Measurements from ENCODE around the gene SLC22A23.

The SLC22A23 gene

GRCh38 chr6:3269281-3269975 is 187.4 kb downstream of the SLC22A23 start:
- DNase-seq (ENCODE audit: extremely low read depth, low read depth) = no peak
- TF ChIP-seq CTCF (IDR thresholded peaks at IDR 0.05; ENCODE audit: low read depth, low read length) = no peak

- no peak for DNase-seq (ENCODE audit: extremely low read depth, low read depth)
- TF ChIP-seq CTCF (IDR thresholded peaks at IDR 0.05; ENCODE audit: low read depth, low read length) = no peak
Observed at GRCh38 chr6:3268680-3269079, 188.2 kb downstream of the SLC22A23 start.

DNA sequence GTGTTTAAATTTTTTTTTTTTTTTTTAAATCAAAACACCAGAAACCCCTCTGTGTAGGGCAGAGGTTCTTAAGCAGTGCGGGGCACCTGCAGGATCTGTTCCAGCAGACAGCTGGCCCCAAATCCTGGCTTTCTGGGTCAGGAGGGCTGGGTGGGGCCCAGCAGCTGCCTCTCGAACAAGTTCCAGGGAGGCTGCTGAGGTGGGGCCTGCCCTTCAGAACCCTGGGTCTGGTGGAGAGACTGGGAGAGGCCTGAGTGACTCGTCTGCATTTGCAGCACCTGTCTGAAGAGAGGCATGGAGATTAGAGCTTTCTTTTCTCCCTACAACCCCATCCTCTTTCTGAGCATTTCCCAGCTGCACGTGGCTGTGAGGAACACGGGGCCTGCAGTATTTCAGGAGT is 189.7 kb downstream of the SLC22A23 start:
- DNase-seq (ENCODE audit: extremely low read depth, low read depth) = no peak
- TF ChIP-seq CTCF (IDR thresholded peaks at IDR 0.05; ENCODE audit: low read depth, low read length) = no peak

DNA sequence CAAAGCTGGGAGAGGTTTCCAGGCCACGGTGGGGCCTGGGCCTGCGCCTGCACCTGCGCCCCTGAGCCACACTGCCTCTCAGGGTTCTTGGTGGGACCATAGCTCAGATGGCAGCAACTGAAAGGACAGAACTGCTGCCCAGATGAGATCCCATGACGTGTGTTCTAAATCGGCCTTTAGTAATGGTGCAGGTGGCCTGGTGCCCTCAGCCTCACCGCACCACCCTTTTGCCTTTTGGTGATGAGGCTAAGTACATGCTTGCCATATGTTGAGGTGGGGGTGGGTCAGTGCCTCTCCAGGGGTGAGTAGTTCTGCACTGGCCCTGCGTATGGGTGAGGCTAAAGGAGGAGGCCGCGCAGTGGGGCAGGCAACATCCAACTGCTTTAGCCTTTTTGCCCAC is 190.7 kb downstream of the SLC22A23 start:
- DNase-seq (ENCODE audit: extremely low read depth, low read depth) = no peak
- TF ChIP-seq CTCF (IDR thresholded peaks at IDR 0.05; ENCODE audit: low read depth, low read length) = no peak

GRCh38 chr6:3265671-3266070 is 191.2 kb downstream of the SLC22A23 start:
- no peak for TF ChIP-seq CTCF (IDR thresholded peaks at IDR 0.05; ENCODE audit: low read depth, low read length)

DNA sequence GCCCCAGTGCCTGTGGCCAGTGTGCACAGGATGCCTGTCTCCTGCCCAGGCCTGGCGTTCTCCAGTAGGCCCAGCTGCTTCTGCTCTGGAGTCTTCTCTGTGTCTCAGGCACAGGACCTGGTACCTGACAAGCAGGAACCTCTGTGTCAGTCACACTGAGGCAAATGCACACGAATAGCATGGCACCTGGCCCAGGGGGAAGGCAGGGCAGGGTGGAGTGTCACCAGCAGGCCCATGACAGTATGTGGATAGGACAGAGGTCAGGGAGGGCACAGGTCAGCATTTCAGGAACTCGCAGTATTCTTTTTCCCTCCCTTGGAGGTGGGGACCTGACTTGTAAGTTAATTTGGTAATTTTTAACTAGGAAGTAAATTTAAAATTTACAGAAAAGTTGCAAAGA is 192.5 kb downstream of the SLC22A23 start:
- TF ChIP-seq CTCF (IDR thresholded peaks at IDR 0.05; ENCODE audit: low read depth, low read length) = no peak
- no peak for DNase-seq (ENCODE audit: extremely low read depth, low read depth)

More at GRCh38 chr6:3265671-3266070, 191.2 kb downstream of the SLC22A23 start:
- DNase-seq (ENCODE audit: extremely low read depth, low read depth) = no peak

DNA sequence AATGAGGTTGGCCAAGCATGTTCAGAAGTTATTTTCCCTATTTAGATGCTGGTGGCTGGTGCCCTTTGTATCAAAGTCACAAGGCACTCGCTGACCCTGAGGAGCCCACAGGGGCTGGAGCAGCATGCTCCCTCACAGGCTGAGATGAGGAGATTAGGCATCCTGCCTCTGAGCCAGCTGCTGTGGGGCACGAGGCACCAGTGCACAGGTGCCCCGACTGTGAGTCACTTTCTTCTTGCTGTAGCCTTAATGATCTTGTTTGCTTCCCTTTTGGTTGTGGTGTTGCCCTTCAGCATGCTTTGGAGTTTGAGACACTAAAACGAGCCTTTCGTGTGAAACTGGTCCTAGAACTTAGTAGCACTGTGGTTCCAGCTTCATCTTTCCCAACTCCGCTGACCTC is 193.8 kb downstream of the SLC22A23 start:
- no peak for DNase-seq (ENCODE audit: extremely low read depth, low read depth)
- TF ChIP-seq CTCF (IDR thresholded peaks at IDR 0.05; ENCODE audit: low read depth, low read length) = no peak

Data from AG09319 (cell line).